GM19328 (cell line): ENCODE results near the gene CDKN1C.

ENCODE experiments used
- ATAC-seq: cut with Tn5 transposase; IDR thresholded peaks from one replicate; pipeline ENCODE4 v1.9.1; 2021; ENCODE audit warnings: mild to moderate bottlenecking, moderate library complexity; ENCODE audit not compliant: unreplicated experiment

CDKN1C gene

DNA sequence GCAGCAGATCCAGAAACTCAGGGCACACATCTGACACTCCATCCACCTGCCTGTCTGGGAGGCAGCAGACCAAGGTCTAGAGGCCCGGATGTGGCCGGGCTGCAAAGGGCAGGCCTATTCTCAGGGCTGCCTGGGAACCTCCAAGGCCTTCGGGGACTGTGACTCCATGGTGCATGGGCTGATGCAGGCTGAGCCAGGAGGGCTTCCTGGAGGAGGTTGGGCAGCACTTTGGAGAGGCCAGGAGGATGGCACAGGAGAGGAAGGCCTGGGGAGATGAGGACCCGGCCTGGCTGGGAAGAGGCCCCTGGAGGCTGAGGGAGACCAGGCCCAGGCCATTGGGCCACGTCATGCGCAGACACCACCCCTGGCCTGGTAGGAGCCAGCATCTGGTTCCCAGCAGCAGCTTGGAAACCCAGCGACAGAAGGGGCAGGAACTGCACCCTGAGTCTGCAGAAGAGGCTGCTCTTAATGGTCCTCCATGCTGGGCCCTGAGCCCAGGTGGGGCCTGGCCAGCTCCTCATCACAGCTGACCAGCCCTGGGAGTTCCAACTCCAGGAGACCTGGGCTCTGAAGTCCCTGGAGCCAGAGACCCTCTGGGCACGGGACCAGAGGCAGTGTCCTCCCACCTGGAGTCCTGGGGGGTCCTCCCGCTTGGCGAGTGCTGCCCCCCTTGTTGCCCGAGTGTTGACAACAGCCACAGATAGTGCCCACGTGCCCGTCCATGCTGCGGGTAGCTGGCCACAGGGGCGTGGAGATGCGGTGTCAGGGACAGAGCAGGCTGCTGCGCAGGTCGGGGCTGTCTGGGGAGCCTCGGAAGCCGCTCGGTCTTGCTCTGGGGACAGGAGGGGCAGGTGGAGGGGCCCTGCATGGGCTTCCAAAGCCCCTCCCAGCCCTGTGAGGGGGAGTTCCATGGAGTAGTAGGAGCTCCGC is 38.1 kb upstream of the CDKN1C start:
- no peak for ATAC-seq

GRCh38 chr11:2922655-2923054 is 37.1 kb upstream of the CDKN1C start:
- no peak for ATAC-seq

GRCh38 chr11:2921742-2922493 is 36.3 kb upstream of the CDKN1C start:
- ATAC-seq = no peak

DNA sequence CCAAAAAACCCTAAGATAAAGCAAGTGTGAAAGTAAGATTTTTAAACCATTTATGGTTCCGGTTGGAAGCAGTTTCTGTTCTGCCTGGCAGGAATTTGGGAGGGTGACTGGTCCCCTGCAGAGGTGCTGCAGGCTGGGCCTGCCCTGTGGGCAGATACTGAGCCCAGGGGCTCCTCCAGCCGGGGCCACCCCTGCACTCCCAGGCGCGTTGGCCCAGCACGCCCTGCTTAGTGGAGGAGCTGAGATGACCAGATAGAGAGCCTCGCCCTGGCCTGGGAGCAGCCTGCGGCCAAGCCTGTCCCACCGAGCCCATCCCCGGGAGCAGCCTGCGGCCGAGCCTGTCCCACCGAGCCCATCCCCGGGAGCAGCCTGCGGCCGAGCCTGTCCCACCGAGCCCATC is 35.7 kb upstream of the CDKN1C start:
- no peak for ATAC-seq

- no peak for ATAC-seq
These were observed 34.8 kb upstream of the CDKN1C start for GRCh38 chr11:2920343-2920742.

DNA sequence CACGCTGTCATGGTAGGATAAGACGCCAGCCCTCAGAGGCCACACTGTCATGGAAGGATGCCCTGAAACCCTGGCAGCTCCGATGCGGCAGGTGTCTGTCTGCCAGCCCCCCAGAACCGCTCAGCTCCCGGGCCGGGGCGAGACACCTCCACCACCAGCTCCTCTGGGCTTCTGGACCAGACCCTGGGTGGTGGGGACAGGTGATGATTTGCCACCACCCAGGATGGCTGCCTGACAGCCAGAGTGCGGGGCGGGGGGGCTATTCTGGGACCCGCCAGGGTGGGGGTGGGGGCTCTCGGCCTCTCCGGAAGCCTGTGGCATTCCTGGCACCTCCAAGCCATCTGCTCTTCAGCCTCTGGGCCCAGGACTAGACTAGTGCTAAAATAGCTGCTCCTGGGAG is 34.3 kb upstream of the CDKN1C start:
- no peak for ATAC-seq

GRCh38 chr11:2919188-2919587 is 33.6 kb upstream of the CDKN1C start:
- no peak for ATAC-seq

DNA sequence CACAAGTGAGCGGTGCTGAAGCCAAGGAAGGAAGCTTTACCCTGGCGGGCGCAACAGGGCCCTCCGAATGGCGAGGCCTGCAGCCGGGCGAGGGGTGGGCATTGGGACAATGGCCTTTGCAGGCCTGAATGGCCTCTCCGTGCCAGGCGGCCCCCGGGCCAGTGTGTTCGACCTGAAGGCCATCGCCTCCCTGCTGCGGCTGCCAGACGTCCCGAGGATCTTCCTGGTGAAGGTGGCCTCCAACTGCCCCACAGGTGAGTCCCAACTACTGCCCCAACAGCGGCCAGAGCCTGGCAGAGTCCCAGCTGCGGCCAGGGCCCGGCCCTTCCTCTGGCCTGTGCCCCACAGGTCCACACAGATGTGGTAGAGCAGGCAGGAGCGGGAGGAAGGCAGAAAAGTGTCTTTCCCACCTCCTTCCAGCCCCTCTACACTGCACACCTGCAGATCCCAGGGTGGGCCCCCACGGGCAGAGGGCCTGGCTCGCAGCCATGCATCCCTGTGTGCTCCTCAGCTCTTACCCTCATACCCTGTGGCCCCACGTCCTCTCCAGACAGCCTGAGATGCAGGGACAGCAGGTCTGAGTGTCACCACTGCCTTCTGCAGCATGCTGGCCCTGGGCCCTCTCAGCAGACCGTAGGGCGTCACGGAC is 32.4 kb upstream of the CDKN1C start:
- ATAC-seq = no peak

GRCh38 chr11:2916892-2917645 is 31.5 kb upstream of the CDKN1C start:
- no peak for ATAC-seq

GRCh38 chr11:2916114-2916891 is 30.7 kb upstream of the CDKN1C start:
- no peak for ATAC-seq

- no peak for ATAC-seq
These were observed 29.9 kb upstream of the CDKN1C start for GRCh38 chr11:2915473-2915872.

DNA sequence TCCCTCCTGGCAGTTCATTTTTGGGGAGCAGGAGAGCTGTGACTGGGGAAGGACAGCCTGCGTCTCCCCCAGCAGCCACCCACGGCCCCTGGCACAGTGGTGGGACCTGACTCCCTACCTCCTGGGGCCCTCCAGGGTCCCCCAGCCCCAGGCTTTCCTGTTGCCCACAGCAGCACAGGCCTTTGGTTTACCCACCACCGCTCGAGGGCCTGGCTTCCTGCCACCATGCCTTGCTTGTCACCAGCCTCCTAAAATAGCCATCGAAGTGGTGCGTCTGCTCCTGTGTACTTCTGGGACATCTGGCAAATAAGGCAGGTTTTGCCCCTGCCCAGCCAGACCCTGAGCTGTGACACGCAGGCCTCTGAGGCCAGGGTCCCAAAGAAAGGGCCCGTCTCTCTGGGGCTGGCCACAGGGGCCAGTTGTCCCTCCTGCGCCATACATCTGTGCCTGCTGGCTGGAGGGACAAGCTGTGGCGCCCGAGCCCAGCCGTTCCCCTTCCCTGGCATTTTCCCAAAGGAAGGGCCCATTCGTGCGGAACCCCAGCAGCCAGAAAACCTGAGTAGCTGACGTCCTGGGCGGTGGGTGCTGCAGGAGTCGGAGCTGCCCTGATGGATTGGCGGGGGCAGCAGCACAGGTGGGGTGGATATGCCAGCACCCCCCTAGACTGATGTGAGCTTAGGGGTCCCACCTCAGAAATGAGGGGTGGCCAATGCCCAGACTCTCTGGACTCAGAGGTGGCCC is 29.1 kb upstream of the CDKN1C start:
- ATAC-seq = no peak

- no peak for ATAC-seq
These were observed 28.2 kb upstream of the CDKN1C start for GRCh38 chr11:2913776-2914175.

- no peak for ATAC-seq
These were observed 27.4 kb upstream of the CDKN1C start for GRCh38 chr11:2913019-2913431.

GRCh38 chr11:2912498-2912897 is 26.9 kb upstream of the CDKN1C start:
- no peak for ATAC-seq

DNA sequence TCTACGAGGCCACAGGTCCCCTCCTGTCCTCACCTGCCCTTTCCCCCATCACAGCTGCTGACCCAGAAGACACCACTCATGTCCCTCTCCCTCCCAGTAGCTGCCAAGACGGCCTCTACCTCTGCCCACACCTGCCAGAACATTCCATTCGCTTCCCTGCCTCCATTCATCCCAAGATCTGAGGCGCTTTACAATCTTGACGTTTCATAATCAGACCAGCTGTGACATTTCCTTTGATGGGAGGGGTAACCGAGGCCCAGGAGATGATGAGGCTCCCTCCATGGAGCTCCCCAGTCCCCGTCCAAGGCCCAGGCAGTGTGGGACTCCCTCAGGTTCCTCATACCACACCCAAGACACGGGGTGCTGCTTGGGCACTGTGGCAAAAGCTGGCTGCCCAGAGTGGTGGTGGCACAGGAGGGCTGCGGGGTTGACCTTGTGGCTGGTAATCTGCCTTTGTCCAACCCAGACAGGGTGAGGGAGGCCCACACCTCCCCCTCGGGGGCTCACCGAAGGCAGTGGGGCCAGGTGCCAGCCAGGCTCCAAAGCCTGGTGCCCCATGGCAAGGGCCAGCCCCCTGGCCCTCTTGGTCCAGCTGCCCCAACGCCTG is 26.3 kb upstream of the CDKN1C start:
- ATAC-seq = no peak

DNA sequence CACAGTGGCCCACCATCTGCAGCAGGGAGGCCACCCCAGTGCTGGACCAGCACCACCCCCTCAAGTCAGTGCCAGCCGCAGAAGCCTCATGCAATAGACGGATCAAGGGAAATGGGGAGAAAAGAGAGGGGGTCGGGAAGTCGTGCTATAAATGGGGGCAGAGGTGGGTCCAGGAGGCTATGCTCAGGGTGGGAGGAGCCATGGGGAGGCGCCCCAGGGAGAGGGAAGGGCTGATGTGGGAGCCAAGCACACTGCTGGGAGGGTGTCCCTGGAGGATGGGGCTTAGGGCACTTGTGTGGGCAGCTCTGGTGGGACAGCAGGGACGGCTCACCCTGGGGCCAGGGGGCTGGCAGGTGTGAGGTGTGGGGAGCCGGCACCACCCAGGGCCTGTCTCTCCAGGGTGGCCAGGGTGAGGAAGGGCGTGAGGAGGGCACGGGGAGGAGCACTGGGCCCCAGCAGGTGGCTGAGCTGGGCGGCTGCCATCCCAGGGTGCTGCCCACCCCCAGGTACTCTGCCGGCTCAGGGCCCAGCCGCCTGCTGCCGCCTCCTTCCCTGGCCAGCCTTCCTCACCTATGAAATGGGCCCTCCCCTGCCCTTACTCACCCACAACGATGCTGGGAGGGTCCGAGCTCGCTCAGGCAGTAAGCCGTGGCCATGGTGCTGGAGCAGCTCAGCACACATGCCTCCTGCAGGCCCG is 25.7 kb upstream of the CDKN1C start:
- no peak for ATAC-seq

DNA sequence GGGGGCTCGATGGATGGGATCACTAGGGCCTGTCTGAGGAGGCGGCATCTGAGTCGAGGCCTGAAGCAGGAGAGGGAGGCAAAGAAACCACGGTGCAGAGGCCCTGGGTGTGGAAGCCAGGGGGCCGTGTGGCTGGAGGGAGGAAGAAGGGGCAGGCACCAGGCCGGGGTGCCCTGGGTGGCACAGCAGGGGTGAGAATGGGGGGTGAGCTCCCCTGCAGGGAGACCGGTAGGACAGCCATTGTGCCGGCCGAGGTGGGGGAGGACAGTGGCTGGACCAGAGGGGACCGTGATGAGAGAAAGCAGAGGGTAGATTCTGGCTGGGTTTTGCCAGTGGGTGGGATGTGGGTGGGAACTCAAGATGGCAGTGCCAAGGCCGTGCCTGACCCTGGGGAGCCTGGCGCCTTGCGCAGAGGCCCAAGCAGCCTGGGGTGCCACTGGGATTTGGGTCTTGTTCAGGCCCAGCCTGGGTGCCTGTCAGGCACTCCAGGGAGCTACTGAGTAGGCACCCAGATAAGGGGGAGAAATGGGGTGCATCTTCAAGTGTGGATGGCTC is 24.9 kb upstream of the CDKN1C start:
- ATAC-seq = no peak
